ENCODE data around the gene PRR30.
A peak's percentile ranks its signal among the peaks of the same experiment; 100 is the strongest.

PRR30 gene

DNA sequence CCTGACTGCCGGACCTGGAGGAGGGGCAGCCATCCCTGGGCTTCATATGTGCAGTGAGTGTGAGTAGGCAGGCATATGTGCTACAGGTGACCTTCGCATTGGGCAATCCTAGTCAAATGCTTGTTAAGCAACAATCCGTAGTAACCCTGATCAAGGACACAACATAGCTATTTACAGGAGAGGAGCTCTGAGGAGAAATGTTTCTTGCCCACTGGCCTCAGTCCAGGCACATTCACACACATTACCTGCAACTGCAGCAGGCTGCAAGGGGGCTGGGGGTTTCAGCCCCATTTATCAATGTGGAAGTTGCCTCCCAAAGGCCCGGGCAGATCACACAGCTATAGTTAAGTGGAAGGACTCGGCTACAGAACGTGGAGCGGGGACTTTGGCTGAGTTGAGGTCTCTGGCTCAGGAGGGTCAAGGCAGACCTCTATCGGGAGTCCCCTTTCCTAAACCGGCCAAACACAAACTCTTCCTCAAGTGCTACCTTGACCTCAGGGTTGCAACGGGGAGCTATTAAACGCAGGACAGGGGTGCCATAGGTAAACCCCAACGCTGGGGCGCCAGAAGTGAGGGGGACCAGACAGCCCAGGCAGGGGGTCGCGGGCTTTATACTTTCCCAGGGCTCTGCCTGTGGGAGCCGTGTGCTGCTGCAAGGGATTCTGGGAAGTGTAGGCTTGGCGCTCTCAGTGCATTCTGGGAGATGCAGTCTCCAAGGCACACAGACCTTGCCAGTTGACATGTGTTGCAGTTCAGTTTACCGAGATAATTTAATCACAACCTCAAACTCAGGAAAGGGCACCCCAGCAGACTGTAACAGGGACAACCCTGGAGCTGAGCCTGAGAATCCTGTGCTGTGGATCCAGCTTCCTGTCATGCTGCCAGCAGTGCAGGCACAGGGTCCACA, 43.2 kb downstream of the PRR30 start:
- DNase-seq, result peak; percentile 97

DNA sequence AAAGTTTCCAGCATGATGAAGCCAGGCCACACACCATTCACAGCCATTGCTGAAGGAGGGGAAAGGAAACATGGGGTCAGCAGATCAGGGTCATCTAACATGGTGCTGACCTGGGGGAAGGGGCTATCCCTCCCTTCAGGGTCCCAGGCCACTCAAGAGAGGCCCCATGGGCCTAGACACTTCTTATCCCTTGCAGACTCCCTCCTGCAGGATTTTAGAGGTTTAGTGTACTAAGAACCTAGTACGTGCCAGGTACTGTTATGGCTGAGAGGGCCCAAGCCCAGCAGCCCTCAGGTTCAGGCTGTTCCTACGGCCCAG, 43.8 kb downstream of the PRR30 start:
- DNase-seq, result no peak

DNA sequence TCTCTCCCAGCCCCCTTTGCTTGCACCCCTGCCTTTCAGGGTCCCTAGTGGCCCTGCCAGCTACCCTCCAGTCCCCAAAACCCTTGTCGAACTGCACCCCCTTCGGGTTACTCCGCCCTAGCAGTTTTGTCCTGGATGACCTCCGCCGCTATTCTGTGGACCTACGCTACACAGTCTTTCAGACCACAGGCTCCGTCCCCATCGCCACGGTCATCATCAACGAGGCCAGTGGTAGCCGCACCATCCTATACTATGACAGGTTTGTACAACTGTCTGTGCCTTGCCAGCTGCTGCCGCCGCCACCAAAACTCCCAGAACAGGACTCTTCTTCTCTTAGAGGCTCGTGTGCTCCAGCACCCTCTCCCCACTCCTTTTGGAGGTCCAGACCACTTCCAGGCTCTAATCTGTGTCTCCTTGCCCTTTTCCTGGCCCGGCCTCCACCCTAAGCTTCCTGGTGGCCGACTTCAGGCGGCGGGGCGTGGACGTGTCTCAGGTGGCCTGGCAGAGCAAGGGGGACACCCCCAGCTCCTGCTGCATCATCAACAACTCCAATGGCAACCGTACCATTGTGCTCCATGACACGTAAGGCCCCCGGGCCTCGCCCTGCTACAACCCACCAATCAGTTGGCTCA, 44.7 kb downstream of the PRR30 start:
- DNase-seq, result no peak

DNA sequence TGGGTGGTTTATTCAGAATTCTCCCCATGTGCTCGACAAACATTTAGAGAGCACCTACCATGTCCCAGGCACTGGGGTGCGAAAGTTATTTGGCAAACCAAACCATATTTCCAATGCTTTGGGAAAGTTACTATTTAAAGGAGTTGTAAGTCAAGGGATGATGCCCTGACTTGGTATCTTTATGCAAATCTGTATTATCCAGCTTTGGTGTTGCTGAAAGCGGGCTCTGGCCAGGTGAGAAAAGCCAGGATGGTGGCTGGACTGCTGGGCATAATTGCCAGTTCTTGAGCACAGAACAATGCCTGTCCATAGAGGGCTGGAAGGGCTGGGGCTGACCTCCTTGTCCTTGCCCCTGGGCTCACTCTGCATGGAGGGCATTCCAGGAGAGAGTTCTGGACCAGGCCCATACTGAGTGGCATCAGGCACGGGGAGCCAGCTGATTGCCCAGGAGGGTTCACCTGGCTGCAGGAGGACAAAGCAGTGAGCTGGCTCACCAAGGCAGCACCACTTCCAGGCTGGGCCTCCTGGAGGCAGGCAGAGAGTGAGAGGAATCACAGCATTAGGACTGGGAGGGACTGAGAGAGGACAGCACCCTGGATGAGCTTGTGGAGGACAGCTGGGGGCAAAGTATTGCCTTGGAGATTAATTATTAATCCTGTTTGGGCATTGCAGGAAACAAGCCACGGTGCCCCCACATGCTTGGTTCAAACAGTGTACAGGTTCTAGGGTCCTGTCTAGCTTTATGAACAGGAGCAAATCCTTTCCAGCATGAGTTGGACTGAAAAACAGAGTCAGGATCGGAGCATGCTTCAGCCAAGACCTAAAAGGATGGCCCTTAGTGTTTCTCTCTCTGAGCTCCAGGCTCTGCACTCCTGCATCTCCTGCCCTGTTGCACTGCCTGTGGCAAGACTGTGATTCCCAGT, 45.5 kb downstream of the PRR30 start:
- DNase-seq, result no peak

DNA sequence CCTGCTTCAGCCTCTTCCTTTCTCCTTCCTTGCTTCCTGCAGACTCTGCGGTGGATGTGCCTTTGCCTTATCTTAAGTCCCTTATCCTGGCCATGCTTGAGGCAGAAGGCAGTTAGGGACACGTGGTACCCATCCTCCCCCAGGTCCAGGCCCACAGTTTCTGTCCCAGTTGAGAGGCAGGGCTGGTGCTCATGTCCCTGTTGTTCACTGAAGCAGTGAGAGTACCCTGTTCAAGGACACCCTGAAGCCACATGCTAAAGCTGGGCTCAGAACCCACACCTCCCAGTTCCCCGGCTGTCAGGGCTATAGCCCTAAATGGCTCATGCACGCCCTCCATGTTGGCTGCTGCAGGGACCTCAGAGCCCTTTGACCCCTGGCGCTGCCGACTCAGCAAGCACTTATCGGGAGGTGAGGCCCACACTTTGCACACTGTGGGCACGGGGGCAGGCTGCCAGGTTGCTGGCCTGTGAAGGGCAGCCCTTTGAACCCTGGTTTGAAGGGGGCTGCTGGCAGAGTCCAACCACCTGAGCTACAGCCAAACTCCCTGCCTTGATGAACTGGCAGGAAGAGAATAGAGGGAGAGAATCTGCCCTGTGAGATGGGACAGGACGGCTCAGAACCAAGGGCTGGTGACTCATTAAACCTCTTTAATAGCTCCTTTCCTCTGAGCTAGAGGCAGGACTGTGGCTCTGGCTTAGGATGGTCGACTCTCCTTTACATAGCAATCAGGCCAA, 46.3 kb downstream of the PRR30 start:
- DNase-seq, result no peak

DNA sequence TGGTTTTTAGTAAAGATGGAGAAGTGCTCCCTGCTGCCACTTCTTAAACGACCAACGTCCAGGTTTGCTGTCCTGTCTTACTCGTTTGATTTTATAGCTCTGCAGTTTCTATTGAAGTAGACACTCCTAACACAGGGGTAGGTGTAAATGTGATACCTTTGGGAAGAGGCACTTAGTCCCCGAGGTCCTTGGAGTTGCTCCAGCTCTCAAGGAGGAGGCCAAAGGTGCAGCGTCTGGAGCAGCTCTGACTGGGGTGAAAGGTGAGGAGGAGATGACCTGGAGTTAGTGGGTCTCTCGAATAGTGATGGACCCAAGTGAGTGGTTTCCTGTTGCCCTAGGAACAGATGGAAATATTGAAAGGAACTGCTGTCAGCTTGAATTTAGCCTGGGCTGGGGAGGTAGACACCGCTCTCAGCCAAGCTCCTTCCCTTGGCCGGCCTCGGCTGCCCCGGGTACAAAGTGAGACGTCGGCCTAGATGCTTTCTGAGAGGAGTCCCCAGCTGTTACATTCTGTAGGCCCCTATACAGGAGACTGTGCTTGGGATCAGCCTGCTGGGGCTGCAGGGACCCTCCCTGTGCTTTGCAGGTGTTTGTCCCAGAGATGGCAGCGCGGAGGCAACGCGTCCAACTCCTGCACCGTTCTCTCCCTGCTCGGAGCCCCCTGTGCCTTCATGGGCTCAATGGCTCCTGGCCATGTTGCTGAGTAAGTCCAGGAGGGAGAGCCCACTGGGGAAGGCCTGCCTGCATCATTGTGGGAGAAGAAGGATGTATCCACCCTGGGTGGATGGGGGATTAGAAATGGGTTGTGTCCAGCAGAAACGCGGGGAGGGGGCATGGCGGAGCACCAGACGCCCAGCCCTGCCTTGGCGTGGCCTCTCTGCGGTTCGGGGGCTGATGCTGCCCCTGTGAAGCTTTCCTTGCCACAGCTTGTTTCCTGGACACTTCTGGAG, 47.2 kb downstream of the PRR30 start:
- DNase-seq, result no peak

DNA sequence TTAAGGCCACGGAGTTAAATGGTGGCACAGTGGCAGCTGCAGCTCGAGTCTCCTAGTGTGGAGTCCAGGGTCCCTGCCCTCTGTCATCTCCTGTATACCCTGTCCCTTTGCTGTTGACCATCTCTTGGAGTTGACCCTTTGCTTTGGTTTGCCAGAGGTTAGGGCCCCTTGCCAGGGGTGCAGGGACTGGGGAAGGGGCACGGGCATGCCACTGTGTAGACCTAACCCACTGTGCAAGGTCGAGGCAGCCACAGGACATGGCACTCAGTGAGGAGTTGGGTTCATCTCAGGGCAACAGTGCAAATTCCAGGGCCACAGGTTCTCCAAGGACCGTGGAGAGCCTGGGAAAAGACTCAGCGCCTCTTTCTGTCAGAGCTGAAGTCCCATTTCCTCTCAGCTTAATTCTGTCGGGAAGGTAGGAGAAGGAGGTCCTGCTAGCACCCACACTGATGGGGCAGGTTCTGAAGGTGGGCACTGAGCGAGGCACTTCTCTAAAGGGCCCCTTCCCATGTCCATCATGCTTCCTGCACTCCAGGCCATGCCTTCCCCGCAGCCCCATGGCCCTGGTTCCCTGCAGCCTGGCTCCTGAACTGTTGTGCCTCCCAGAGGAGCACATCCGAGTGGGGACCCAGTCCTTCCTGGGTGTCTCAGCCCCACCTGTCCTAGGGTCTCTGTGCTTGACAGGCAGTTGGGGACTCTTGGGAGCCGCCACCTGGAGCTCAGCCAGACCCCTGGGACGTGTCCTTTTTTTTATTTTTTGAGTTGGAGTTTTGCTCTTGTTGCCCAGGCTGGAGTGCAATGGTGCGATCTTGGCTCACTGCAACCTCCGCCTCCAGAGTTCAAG, 49.9 kb downstream of the PRR30 start:
- DNase-seq, result no peak

DNA sequence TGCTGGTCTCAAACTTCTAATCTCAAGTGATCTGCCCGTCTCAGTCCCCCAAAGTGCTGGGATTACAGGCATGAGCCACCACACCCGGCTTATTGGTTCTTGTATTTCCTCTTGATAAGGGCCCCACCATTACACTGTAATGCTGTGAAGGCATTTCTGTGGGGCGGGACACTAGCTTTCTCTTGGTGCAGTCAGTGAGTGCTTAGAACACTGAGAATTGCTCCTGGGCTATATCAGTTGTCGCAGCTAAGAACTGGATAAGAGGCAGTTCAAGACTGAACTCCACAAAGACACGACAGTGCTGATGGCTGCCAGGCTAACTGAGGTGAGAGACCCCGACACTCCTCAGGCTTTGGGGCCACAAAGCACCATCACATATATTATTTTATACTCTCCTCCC, 50.6 kb downstream of the PRR30 start:
- no peak for DNase-seq

DNA sequence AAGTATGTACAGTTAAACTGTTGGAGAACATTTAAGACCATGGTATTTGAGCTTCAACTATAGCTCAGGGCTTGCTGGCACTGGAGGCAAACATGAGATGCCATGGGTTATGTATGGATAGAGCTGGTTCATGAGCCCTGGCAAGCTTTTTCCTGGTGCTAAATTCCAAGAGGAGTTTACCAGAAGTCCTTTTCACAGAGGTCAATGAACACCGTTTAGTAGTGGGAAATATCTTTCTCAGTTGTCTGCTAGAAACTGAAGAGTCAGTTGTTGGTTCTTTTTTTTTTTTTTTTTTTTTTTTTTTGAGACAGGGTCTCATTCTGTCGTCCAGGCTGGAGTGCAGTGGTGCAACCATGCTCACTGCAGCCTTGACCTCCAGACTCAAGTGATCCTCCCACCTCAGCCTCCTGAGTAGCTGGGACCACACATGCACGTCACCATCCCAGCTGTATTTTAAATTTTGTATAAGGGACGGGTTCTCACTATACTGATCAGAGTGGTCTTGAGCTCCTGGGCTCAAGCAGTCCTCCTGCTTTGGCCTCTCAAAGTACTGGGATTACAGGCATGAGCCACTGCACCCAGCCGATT, 51.3 kb downstream of the PRR30 start:
- no peak for DNase-seq
